Measurements from ENCODE around the gene DCLK3.

The DCLK3 gene

DNA sequence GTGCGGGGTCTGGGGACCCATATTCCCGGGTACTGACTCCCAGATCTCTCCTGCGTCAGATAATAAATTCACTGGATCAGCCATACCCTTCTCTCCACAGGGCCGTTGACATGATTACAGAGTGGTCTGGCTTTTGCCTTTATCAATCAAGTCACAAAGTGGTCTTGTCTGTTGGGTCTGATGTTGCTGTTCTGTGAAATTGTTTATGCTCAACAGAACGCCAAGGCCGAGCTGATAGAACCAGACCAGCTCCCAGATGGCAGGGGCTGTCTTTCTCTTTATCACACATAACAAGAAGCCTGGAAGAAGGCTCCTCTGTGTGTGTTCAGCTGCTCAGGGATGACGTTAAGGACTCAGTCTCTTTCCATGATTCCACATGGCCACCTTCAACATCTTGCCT, 751 bp upstream of the DCLK3 start:
- DNase-seq, result no peak

DNA sequence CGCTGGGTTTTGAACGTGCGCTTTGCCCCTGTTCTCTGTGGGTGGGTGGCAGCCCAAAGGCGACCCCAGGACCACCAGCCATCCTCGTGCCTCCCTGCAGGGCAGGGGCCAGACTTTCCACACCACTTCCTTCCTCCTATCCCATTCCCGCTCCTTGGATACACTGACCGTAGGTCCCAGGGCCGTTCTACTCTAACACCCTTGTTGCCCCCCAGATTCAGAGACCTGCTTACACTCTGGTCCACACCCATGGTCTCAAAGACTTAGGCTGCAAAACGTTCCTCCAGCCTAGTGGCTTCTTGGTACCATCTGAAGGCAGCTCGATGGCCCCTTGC, 318 bp upstream of the DCLK3 start:
- DNase-seq, result no peak

DNA sequence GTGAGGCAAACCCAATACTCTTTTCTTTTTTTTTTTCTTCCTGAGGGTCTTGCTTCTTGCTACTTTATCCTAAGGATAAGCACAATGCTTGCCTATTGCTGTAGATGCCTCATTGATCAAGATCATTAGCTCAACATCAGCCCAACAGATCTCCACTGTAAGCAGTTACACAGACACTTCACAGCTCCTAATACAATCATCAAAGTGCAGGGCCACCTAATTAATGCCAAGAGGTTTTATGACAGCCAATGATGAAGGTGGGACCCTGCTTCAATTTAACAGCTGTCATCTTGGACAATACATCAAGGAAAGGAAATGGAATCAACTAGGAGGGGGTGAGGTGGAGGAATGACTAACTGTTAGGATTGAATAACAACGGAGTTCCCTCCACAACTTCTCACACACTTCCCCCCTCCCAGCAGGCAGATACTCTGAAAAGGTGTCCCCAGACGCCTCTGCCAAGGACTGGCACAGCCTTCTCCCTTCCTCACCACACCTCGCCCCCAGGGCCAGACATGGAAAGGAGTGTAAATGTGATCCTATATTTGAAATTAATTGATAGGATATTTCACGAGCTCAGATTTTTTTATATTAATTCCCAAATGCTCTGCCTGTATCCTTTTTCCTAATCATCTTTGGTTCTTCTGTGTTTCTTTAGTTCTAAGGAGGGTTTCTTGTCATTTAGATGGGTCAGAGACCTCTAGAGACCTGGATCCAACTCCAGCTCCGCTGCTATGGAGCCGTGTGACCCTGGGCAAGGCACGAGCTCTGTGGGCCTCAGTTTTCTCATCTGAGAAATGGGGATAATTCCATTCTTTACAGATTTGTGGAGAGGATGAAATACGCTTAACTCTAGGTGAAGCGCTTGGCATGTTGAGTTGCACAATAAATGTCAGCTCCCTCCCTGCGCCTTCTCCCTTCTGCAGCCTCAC, 1.2 kb downstream of the DCLK3 start:
- no peak for DNase-seq

GRCh38 chr3:36761779-36762178, 2.6 kb downstream of the DCLK3 start:
- DNase-seq, result no peak

DNA sequence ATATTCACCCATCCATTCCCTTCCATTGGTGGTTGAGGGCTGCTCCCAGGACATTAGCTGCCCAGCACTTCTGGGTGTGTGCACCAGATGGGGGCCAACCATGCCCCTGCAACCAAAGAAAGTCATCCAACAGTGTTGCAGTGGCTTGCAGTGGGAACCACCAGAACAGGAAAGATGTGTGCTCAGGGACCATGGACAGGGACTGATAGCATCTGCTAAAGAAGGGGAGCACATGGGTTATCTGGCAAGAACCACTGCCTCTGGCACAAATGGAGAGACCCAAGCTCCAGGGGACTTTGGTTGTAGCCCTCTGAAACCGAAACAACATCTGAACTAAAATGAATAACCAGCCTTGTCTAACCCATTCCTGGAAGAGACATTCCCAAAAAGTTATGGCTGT, 8.1 kb downstream of the DCLK3 start:
- DNase-seq, result no peak

DNA sequence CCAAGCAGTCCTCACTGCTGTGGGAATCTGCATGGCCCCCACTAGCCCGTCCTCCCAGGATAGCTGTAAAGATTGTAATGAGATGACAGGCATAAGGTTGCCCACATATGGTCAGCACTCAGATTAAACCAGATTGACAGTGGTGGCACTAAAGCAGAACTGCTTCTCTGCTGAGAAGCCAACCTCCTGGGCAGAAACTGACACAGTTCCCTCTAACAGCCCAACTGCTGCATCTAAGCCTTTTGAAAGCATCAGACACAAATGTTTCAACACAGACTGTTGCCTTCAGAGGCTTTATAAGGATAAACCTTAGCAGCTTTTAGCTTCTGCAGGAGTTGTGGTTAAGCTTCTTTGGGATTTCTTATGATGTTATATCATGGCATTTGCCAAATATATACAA, 13.0 kb downstream of the DCLK3 start:
- DNase-seq, result no peak

GRCh38 chr3:36750737-36751136, 13.6 kb downstream of the DCLK3 start:
- no peak for DNase-seq

- no peak for DNase-seq
Observed at GRCh38 chr3:36744763-36745162, 19.6 kb downstream of the DCLK3 start.

DNA sequence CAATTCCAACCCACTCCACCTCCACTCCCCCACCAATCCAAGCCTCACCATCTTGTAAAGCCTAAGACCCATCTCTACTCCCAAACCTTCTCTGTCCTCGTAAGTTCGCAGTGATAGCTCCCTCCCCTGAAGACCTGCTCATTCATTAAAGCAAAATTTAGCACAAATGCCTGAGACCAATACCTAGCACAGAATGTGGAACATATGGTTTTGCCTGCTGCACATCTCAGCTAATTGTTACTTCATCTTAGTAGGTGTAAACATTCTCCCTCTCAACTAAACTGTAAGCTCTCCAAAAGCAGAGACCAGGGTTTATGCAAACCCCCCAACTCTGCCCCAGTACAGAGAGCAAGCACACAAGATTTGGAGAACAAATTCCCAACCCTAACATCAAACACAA, 20.5 kb downstream of the DCLK3 start:
- DNase-seq, result no peak

DNA sequence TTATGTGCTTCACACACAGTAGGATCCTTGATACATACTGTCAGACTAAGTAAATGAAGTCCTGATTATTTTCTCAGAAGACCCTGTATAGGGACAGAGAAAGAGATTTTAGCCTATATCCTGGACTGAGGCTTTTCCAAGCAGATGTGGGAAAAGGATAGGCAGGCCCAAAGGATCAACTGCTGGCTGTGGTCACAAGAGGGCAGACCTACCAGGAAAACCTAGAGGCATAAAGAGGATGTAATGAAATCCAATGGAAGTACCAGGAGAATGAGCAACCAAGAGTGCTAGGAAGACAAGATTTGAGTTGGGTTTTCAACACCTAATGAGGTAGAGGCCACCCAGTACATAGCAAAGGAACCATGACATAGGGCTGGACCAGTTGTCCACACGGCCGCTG, 23.1 kb downstream of the DCLK3 start:
- DNase-seq, result no peak

DNA sequence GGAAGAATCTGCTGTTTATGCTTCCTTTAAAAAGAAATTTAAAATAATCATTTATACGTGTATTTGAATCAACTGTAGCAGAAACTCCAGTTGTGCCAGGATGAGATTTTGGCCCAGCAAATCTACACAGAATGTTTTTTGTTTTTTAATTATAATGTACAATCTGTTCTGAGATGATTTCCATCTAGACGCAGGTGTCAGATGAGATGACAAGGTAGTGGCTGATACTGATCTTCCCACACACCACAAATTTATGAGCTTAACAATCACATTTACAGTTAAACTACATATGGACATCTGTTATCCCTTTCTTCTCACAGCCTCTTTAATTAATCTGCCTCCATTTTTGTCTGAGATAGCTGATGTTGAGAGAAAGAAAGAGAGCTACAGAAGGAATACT, 23.6 kb downstream of the DCLK3 start:
- no peak for DNase-seq

GRCh38 chr3:36738702-36739101, 25.7 kb downstream of the DCLK3 start:
- no peak for DNase-seq

GRCh38 chr3:36736301-36736700, 28.1 kb downstream of the DCLK3 start:
- no peak for DNase-seq

DNA sequence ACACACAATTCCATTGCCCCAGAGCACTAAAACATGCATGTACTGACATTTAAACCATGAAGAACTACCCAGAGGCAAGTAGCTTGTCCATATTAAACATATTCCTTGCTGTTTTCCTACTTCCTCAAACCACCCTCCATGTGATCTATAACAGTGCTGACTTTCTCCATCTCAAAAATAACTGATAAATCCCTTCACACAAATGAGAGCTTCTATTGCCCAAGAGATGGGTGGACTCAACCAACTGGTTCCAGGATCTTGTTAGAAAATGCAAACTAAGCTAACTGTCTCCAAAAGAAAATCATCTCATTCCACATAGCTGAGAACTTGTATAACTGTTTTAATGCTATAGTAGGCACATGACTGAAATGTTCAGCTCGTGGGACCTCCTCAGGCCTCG, 29.6 kb downstream of the DCLK3 start:
- DNase-seq, result no peak

GRCh38 chr3:36733723-36734122, 30.6 kb downstream of the DCLK3 start:
- DNase-seq, result no peak

DNA sequence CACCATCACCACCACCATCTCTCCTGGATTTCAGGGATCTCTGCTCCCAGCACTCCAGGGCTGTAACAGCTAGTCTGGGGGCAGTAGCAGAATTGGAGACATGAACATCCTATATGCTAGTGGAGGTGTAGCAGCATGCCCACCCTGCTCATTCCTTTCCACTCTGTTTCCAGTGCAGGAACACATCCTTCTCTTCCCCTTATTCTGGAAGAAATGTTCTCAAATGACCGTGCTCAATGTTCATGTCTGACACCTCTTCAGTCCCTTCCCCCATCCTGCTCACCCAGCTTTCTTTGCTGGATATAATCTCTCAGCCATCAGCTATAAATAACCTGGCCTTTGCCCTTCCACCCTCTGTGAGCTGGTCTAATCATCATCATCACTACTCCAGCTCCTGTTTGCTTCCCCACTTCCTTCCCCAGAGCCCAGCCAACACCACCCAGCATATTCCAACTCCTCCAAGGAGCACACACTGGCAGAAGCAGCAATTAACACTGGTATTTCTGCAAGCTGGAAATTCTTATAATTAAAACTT, 31.1 kb downstream of the DCLK3 start:
- DNase-seq, result no peak

GRCh38 chr3:36730966-36731365, 33.4 kb downstream of the DCLK3 start:
- DNase-seq, result no peak

- peak; percentile 1 for DNase-seq
Observed at GRCh38 chr3:36729204-36730056, 34.9 kb downstream of the DCLK3 start.

GRCh38 chr3:36714343-36715086, 49.8 kb downstream of the DCLK3 start:
- DNase-seq, result no peak

GRCh38 chr3:36713904-36714303, 50.4 kb downstream of the DCLK3 start:
- no peak for DNase-seq

- no peak for DNase-seq
Observed at GRCh38 chr3:36710606-36711005, 53.7 kb downstream of the DCLK3 start.

- no peak for DNase-seq
Observed at GRCh38 chr3:36709826-36710365, 54.5 kb downstream of the DCLK3 start.

DNA sequence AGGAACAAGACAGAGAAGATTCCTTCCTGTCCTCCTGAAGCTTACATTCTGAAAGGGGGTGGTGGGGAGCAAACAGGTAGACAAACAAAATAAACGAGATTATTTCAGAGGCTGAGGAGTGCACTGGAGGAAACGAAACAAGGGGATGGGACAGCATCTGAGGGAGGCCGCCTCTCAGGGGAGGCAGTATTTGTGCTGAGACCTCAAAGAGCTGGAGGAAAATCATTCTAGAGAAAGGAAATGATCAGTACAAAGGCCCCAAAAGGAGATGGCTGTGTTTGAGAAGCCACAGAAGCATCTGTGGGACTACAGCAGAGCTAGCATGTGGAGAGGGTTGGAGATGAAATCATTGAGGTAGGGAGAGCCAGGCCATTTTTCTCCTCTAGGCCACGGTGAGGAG, 55.1 kb downstream of the DCLK3 start:
- no peak for DNase-seq

Data from NCI-H1092 (cell line).